ENCODE measurements around the gene ITGAD.
"Not testable (repeated sequence)": the region's sequence is repeated elsewhere in the genome, so short reads cannot be mapped to it uniquely, and the experiment has no call there.

Gene ITGAD

DNA sequence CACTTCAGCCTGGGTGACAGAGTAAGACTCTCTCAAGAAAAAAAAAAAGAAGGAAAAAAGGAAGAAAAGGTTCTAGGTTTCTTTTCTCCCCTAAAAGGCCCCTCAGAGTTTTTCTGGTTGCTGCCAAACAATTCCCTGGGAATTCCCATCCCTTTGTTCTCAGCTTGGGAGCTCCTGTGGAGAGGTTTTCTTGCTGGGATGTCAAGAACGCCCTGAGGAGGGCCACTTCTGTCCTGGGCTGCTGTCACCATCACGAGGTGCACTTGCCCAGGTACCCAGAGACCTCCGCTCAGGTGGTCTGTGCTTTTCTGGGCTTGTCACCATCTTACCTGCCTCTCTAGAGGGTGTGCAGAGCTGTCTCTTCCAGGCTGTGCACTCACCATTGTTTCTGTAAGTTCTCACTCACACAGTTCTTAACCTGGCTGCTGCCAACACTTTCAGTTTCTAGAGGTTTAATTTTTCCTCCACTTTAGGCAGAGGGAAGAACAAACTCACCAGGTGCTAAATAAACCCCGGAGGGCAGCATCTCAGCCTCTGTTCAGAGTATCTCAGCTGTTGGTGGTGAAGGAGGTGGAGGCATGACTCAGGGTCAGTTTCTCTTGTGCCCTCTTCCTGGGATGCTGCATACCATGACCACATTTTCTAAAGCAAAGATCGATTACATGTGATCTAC lies 37.4 kb downstream of the ITGAD start:
- DNase-seq (ENCODE audit: low read depth): no peak

- DNase-seq (ENCODE audit: low read depth): no peak
These were observed 42.4 kb downstream of the ITGAD start for GRCh38 chr16:31435341-31436220.

DNA sequence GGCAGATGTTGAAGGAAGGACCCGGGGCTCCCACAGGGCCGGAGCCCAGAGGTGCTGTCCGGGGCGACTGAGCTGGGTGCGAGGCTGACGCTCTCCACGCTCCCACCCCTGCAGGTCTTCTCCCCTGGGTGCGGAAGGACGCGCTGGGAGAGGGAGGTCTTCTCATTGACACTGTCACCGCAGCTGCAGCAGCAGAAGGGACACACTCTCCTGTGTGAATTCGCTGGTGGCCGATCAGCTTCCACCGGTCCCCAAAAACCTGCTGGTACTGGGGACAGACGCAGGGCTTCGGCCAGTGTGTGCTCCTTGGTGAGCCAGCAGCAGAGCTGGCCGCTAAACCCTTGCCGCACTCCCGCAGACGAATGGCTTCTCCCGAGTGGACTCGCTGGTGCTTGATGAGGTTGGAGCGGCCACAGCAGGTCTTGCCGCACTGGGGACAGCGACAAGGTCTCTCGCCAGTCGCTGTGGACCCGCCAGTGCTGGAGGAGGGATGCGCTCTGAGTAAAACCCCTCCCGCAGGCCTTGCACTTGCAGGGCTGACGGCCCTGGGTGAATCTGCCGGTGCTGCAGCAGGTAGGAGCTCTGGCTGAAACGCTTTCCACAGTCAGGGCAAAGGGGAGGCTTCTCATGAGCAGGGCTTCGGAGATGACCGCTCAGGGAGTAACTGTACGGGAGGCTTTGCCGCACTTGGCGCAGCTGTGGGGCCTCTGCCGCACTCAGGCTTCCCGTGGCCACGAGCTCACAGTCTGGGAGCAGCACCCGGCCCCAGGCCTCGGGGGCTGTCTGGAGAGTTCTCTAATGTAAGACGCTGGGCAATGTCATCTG lies 43.3 kb downstream of the ITGAD start:
- no peak for DNase-seq (ENCODE audit: low read depth)

DNA sequence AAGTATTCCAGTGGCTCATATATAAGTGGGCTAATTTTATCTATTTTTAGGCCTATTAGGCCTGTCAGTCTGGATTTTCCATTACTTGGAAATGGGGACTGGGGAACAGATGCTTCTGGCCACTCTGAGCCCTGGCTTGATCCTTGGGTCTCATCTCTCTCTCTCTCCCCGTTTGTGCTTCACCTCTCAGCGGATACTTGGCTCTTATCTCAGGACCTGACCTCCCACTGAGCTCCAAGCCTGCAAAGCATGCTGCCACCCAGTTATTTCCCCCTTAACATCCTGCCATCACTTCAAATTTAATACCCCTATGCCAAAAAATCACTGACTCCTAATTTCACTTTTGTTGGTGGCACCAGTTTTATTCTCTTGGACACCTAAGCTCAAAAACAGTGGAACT lies 45.3 kb downstream of the ITGAD start:
- DNase-seq (ENCODE audit: low read depth): no peak

DNA sequence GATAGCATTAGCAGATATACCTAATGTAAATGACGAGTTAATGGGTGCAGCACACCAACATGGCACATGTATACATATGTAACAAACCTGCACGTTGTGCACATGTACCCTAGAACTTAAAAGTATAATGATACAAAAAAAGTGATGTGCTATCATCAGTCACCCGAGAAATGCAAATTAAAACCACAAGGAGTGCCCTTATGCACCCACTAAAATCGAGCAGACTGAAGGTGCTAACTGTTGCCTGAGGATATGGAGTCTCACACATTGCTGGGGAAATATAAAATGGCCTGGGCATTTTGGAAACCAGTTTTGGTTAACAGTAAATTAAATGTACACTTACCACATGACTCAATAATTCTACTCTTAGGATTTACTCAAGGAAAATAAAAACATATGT lies 45.9 kb downstream of the ITGAD start:
- DNase-seq (ENCODE audit: low read depth): not testable (repeated sequence)

DNA sequence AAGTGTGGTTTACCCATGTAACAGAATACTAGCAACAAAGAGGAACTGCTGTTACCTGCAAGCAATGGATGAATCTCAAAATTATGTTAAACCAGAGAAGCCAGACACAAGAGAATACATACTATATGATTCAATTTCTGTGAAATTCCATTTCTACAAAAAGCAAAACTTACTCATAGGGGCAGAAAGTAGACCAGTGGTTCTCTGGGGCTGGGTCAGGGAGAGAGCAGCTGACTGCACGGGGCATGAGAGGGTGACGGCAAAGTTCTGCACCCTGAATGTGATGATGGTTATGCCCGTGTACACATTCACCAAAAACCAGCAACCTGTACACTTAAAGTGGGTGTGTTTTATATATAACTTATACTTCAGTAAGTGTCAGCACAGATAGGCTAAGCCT lies 46.4 kb downstream of the ITGAD start:
- no peak for DNase-seq (ENCODE audit: low read depth)

DNA sequence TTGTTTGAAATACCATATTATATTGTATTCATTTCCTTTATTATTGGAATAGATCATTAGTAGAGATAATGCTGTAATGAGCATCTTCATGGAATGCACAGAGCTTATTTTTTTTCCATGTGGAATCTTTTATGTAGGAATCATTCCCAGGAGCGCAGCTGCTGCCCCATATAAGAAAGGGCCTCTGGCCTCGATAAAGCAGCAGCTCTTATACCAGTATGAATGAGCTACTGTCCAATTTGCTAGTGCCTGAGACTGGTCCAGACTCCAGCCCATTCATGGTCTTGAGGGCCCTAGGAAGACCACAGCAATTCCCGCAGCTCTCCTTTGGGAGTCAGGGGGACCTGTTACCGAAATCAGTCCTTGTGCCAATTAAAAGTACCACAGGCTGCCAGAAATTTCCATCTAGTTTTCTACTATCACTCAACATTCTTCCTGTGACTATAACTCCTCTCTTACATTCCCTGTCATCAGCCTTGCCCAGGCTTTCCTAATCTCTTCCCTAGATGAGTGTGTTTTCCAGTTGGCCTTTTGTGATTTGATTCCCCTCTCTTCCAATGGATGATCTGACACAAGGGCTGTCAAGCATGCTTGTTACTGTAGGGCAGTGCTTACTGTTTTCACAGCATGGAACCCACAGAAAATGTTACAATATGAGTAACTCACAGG lies 47.5 kb downstream of the ITGAD start:
- DNase-seq (ENCODE audit: low read depth): no peak

DNA sequence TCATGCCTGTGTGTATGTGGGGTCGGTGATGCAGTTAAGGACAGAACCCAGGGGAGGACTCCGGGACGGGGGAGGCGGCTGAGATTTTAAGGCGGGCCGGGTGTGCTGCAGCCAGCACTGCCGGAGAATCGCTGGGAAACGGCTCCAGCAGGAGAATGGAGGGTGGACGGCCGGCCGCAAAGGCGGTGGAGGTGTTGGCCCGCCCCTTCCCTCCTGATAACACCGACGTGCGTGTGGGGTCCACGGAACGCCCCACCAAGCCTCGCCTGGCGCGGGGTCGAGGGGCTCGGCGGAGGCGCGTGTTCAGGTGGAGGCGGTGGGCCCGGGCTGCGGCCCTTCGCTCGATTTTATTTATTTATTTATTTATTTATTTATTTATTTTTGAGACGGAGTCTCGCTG lies 48.8 kb downstream of the ITGAD start:
- no peak for DNase-seq (ENCODE audit: low read depth)

- not testable (repeated sequence) for DNase-seq (ENCODE audit: low read depth)
These were observed 52.8 kb downstream of the ITGAD start for GRCh38 chr16:31445931-31446330.

DNA sequence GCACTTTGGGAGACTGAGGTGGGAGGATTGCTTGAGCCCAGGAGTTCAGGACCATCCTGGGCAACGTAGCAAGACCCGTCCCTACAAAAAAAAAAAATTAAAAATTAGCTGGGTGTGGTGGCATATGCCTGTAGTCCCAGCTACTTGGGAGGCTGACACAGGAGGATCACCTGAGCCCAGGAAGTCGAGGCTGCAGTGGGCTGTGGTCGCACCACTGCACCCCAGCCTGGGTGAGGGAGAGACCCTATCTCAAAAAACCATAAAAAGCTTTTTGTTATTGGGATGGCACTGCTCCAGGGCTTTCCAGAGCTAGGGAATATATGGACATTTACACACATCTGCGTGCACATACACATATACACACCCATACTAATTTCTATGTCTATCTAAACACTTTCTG lies 58.1 kb downstream of the ITGAD start:
- DNase-seq (ENCODE audit: low read depth): no peak

DNA sequence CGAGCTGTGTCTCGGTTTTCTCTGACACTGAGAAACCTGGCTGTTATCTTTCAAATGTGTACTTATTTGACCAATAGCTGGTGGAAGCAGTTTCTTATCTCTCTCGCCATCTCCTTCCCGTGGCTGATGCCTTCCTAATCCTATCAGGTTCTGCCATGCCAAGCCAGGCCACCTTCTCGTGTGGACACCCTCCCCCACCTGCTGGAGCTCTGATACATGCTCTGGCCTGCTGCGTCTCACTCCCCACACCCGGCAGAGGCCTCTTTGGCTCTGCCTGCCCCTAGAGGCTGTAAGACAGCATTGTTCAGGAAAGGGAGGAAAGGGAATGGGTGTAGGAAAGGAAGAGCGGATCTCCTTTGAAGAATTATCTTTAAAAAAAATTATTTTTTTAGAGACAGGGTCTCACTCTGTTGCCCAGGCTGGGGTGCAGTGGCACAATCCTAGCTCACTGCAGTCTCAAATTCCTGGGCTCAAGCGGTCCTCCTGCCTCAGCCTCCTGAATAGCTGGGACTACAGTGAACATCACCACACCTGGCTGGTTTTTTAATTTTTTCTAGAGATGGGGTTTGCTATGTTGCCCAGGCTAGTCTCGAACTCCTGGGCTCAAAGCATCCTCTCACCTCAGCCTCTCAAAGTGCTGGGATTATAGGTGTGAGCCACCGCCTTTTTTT lies 58.7 kb downstream of the ITGAD start:
- no peak for DNase-seq (ENCODE audit: low read depth)

GRCh38 chr16:31452631-31453106 lies 59.5 kb downstream of the ITGAD start:
- no peak for DNase-seq (ENCODE audit: low read depth)

DNA sequence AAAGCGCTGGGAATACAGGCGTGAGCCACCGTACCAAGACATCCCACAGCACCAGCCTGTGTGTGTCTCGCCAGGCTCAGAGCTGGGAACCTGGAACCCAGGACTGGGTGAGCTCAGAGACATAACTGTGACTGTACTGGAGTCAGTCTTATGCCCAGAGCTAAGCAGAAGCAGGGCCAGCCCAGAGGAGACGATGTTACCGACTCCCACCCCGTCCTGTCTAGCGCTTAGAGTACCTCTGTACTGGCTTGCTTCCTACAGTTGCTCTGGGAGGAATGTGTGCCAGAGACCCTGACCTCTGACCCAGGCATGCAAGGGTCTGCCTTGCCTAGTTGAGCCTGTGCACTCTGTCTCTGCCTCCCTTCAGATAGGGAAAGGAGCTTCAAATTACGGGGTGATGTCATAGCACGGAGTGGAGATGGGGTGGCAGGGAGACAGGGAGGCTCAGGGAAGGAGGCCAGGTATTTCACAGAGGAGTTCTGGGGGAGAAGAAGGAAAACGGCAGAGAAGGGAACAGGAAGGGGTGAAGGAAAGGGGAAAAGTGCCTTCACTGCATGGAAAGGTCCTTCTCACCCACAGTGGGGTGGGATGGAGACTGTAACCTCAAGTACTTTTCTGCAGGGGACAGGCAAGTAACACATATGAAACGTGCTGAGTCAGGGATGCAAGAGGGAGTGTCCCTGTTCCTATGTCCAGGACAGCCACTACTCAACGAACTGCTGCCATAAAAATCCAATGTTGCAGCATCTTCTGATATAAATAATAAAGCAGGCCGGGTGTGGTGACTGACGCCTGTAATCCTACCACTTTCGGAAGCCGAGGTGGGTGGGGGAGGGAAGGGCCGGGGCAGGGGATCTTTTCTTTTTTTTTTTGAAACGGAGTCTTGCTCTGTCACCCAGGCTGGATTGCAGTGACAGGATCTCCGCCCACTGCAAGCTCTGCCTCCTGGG lies 60.4 kb downstream of the ITGAD start:
- no peak for DNase-seq (ENCODE audit: low read depth)

- no peak for DNase-seq (ENCODE audit: low read depth)
These were observed 62.6 kb downstream of the ITGAD start for GRCh38 chr16:31455601-31456314.

- no peak for DNase-seq (ENCODE audit: low read depth)
These were observed 63.8 kb downstream of the ITGAD start for GRCh38 chr16:31456988-31457360.

DNA sequence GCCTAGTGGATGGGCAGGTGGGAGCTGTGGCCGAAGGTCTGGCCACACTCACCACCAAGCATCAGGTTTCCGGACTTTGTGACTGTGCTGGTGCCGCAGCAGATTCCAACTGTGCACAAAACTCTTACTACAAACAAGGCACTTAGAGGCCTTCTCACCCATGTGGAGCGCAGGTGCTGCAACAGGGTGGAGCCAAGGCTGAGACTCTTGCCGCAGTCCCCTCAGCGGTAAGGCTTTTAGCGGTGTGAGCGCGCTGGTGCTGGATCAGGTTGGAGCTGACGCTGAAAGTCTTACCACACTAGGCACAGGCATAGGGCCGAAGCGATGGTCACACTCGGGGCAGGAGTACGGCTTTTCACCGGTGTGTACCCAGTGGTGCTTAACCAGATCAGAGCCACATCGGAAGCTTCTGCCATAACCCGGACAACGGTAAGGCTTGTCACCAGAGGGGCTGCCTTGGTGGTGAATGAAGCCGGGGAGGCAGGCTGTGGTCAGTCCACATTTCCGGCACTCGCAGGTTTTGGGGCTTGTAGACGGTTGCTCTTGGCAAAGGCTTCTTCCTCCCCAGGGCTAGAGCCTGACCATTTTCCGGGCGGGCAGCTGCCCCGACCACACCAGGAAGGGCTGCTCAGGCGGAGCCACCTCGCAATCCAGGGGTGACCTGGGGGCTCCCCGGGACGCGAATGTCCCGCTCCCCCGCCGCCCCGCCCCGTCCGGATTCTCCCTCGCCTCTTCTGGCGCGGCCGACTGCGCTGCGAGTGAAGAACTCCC lies 65.1 kb downstream of the ITGAD start:
- DNase-seq (ENCODE audit: low read depth): peak; percentile 35

GRCh38 chr16:31458844-31459686 lies 65.9 kb downstream of the ITGAD start, which contains the start of gene ARMC5:
TSS of gene ARMC5 (plus strand) at chr16:31459501. CDS start at chr16:31459525, 24 bp downstream.
- DNase-seq (ENCODE audit: low read depth): peak; percentile 93

All from stimulated activated CD8-positive, alpha-beta memory T cell treated with anti-CD3 and anti-CD28 coated beads, Interleukin-4, amount 100 ng/mL, for 24 hours (primary cell).